ENCODE results near the gene ECD. TPM values are rescaled to one million over a fixed set of nuclear protein-coding genes. Genes with fewer than 3 reads are reported as not detected.
A peak's percentile ranks its signal among the peaks of the same experiment; 100 is the strongest.
"Not testable (repeated sequence)": the region's sequence is repeated elsewhere in the genome, so short reads cannot be mapped to it uniquely, and the experiment has no call there.

Gene ECD
- total RNA-seq, 1 donor from 2014 or later = 6.2 TPM

DNA sequence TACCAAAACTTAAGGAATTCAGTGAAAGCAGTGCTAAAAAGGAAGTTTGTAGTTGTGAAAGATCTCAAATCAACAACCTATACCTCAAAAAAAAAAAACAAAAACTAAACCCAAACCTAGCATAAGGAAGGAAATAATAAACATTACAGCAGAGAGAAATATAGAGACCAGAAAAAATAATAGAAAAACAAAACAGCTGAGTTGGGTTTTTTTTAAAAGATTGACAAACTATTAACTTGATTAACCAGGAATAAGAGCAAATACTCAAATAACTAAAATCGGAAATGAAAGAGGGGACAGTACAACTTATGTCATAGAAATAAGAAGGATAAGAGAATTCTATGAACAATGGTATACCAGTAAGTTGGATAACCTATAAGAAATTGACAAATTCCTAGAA, 6.7 kb downstream of the ECD start:
- Histone ChIP-seq H3K27me3 (no peaks in the 10 kb centered on the region), H3K4me1 (peaks cover 0 to 4% of the 10 kb centered on the region in 2 donors), H3K27ac (no peak overlapping the region), H3K4me3 (no peak overlapping the region), H3K36me3 (peaks cover 22 to 43% of the 10 kb centered on the region in 2 donors), H3K9me3 (no peaks in the 10 kb centered on the region)
- intact Hi-C loops (cut with DNase I) = loop anchor here (10.0 kb wide), 1 partner anchor 806 kb away; the partner anchor contains the start of gene DNAJB12
- TF ChIP-seq, protein P1, sequence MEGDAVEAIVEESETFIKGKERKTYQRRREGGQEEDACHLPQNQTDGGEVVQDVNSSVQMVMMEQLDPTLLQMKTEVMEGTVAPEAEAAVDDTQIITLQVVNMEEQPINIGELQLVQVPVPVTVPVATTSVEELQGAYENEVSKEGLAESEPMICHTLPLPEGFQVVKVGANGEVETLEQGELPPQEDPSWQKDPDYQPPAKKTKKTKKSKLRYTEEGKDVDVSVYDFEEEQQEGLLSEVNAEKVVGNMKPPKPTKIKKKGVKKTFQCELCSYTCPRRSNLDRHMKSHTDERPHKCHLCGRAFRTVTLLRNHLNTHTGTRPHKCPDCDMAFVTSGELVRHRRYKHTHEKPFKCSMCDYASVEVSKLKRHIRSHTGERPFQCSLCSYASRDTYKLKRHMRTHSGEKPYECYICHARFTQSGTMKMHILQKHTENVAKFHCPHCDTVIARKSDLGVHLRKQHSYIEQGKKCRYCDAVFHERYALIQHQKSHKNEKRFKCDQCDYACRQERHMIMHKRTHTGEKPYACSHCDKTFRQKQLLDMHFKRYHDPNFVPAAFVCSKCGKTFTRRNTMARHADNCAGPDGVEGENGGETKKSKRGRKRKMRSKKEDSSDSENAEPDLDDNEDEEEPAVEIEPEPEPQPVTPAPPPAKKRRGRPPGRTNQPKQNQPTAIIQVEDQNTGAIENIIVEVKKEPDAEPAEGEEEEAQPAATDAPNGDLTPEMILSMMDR (IDR thresholded peaks at IDR 0.05) = no peak
- no peak for DNase-seq (ENCODE audit: low spot score in 2 of 2)

DNA sequence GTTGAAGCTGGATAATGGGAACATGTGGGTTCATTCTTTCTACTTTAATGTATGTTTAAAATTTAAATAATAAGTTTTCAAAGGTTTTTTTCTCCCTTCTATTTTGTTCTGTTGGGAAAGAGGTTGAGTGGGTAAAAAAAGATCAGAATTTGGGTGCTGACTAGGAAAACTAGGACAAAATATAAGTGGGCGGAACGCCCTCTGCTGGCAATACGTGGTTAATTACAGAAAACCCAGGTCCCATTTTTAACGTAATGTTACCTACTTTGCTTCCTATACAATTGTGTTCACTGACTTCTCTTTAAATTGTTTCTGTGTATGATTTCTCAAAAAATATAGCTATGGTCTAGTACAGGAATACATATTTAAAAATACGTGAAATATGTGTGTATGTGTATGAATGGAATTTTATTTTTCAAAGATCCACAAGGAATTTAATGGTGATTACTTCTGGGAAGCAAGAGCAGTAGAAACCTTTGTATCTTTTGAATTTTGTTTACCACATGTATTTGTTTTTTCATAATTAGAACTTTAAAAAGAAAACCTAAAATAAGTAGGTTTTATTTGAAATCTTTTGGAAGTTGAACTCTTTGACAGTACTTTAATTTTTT, 8.7 kb downstream of the ECD start:
- Histone ChIP-seq H3K36me3 (peaks cover 32 to 62% of the 10 kb centered on the region in 2 donors), H3K4me1 (peaks cover 0 to 2% of the 10 kb centered on the region in 2 donors), H3K27ac (no peak overlapping the region), H3K4me3 (no peak overlapping the region), H3K9me3 (no peaks in the 10 kb centered on the region), H3K27me3 (no peaks in the 10 kb centered on the region)
- TF ChIP-seq, protein P1 (IDR thresholded peaks at IDR 0.05) = peak; percentile 59 to 77 (median 61)
- peak in 1 of 2 donors; percentile 71 for DNase-seq (ENCODE audit: low spot score in 2 of 2)
- intact Hi-C loops (cut with DNase I) = loop anchor here (2.0 kb wide), 1 partner anchor 62 kb away; the partner anchor contains the start of gene P4HA1

DNA sequence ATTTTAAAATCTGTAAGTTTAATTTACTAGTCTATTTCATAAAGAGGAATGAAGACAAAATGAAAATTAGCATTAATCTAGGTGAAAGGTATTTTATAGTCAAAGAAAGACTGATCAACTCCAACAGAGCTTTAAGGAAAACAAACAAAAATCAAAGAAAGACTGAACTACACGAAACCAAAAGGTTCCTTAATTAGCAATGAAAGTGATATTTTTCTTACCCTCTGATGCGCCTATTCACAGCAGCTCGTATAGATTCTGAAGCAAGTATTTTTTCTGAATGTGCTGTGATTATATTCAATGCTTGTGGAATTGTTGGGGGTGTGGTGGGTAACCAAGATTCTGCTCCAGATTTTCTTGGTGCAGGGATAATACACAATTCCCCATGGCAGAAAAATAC, 11.8 kb downstream of the ECD start:
- no peaks in the 10 kb centered on the region for H3K4me1 ChIP-seq
- no peaks in the 10 kb centered on the region for H3K9me3 ChIP-seq
- no peak overlapping the region for H3K27ac ChIP-seq
- no peaks in the 10 kb centered on the region for H3K27me3 ChIP-seq
- H3K4me3 ChIP-seq = no peak overlapping the region
- intact Hi-C loops (cut with DNase I) = no loop called here
- DNase-seq (ENCODE audit: low spot score in 2 of 2) = no peak
- TF ChIP-seq, protein P1 (IDR thresholded peaks at IDR 0.05) = no peak
- H3K36me3 ChIP-seq = peaks cover 51 to 82% of the 10 kb centered on the region in 2 donors

DNA sequence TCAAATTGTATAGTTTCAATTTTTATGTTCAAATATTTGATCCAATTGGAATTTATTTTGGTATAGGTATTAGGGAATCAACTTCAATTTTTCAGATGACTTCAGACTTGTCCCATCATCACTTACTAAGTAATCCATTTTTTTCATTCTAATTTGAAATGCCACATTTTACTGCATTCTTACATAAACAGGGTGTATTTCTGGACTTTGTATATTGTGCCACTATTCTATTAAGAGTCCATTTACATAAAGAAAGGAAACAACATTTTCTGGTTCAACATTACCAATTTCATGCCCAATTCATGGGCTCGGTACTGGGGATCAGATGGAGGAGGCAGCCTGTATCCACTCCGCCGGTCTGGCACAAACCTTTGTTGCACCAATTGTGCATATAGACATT, 15.8 kb downstream of the ECD start:
- no peaks in the 10 kb centered on the region for H3K27me3 ChIP-seq
- no peak overlapping the region for H3K27ac ChIP-seq
- peaks cover 55 to 86% of the 10 kb centered on the region in 2 donors for H3K36me3 ChIP-seq
- no peaks in the 10 kb centered on the region for H3K9me3 ChIP-seq
- TF ChIP-seq, protein P1 (IDR thresholded peaks at IDR 0.05) = no peak
- H3K4me3 ChIP-seq = no peak overlapping the region
- intact Hi-C loops (cut with DNase I) = no loop called here
- H3K4me1 ChIP-seq = no peaks in the 10 kb centered on the region
- no peak for DNase-seq (ENCODE audit: low spot score in 2 of 2)

DNA sequence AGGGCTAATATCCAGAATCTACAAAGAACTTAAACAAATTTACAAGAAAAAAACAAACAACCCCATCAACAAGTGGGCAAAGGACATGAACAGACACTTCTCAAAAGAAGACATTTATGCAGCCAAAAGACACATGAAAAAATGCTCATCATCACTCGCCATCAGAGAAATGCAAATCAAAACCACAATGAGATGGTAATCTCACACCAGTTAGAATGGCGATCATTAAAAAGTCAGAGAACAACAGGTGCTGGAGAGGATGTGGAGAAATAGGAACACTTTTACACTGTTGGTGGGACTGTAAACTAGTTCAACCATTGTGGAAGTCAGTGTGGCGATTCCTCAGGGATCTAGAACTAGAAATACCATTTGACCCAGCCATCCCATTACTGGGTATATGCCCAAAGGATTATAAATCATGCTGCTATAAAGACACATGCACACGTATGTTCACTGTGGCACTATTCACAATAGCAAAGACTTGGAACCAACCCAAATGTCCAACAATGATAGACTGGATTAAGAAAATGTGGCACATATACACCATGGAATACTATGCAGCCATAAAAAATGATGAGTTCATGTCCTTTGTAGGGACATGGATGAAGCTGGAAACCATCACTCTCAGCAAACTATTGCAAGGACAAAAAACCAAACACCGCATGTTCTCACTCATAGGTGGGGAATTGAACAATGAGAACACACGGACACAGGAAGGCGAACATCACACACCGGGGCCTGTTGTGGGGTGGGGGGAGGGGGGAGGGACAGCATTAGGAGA, 17.0 kb downstream of the ECD start:
- H3K27ac ChIP-seq; H3K4me3 ChIP-seq; DNase-seq (ENCODE audit: low spot score in 2 of 2); H3K4me1 ChIP-seq; intact Hi-C loops (cut with DNase I); H3K27me3 ChIP-seq; H3K9me3 ChIP-seq: not testable (repeated sequence)
- peaks cover 61 to 87% of the 10 kb centered on the region in 2 donors for H3K36me3 ChIP-seq

DNA sequence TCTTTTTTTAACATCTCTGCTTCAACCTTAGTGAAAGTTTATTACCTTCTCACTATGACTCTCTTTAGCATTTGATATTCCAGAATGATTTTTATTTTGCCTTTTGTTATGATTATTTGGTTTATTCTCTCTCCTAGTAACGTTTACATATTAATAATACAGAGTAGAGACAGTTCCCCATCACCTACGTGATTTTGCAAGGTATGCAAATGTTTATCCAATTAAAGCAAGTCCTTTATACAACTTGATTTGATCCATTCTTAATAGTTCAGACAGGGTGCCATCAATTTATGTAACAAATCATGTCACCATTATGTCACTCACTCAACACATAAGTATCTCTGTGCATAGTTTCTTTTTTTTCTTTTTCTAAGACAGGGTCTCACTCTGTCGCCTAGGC, 26.2 kb downstream of the ECD start:
- Histone ChIP-seq H3K4me3 (no peak overlapping the region), H3K27me3 (no peaks in the 10 kb centered on the region), H3K9me3 (no peaks in the 10 kb centered on the region), H3K36me3 (peaks cover 80 to 100% of the 10 kb centered on the region in 2 donors), H3K27ac (no peak overlapping the region), H3K4me1 (no peaks in the 10 kb centered on the region)
- DNase-seq (ENCODE audit: low spot score in 2 of 2) = no peak
- intact Hi-C loops (cut with DNase I) = no loop called here
- TF ChIP-seq, protein P1 (IDR thresholded peaks at IDR 0.05) = no peak

Data from ascending aorta (tissue), 2 donors.